Measurements from ENCODE around the gene PYGM.

GRCh38 chr11:64791781-64792291, 32.1 kb upstream of the PYGM start:
- TF ChIP-seq, protein P1, sequence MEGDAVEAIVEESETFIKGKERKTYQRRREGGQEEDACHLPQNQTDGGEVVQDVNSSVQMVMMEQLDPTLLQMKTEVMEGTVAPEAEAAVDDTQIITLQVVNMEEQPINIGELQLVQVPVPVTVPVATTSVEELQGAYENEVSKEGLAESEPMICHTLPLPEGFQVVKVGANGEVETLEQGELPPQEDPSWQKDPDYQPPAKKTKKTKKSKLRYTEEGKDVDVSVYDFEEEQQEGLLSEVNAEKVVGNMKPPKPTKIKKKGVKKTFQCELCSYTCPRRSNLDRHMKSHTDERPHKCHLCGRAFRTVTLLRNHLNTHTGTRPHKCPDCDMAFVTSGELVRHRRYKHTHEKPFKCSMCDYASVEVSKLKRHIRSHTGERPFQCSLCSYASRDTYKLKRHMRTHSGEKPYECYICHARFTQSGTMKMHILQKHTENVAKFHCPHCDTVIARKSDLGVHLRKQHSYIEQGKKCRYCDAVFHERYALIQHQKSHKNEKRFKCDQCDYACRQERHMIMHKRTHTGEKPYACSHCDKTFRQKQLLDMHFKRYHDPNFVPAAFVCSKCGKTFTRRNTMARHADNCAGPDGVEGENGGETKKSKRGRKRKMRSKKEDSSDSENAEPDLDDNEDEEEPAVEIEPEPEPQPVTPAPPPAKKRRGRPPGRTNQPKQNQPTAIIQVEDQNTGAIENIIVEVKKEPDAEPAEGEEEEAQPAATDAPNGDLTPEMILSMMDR (IDR thresholded peaks at IDR 0.05): no peak
- TF ChIP-seq POLR2A (IDR thresholded peaks at IDR 0.05) (no peak), EP300 (IDR thresholded peaks at IDR 0.05) (no peak)
